CD14-positive monocyte (primary cell): ENCODE data around the gene PIGM. TPM values are rescaled to one million over a fixed set of nuclear protein-coding genes. Genes with fewer than 3 reads are reported as not detected.

Experiments
- DNase-seq, 3 donors: peaks; one replicate each; pipeline ENCODE4 v3.0.0-alpha.2; 2011 to 2022
- H2AFZ ChIP-seq: 2 replicates; pipeline ENCODE4 v1.6.0; 2012; ENCODE audit warnings: mild to moderate bottlenecking, low read depth, low read length, inconsistent platforms; ENCODE audit not compliant: insufficient read depth, poor library complexity, severe bottlenecking
- H3K27ac ChIP-seq, 2 donors: 1 replicate in 1 of 2; 2 replicates in 1 of 2; pipeline ENCODE4 v1.5.1; 2012 to 2013; ENCODE audit warnings: low read length in 2 of 2, control low read depth in 1 of 2, inconsistent platforms in 1 of 2, low read depth in 1 of 2, mild to moderate bottlenecking in 1 of 2
- H3K27me3 ChIP-seq, 2 donors: one replicate each; pipeline versions ENCODE4 v1.6.0 to v1.6.1; 2011 to 2013; ENCODE audit warnings: low read length in 2 of 2; ENCODE audit not compliant: control insufficient read depth in 2 of 2, insufficient read depth in 2 of 2
- H3K36me3 ChIP-seq, 2 donors: replicated peaks in 1 of 2; 1 replicate in 1 of 2; 2 replicates in 1 of 2; pipeline versions ENCODE4 v1.5.1 to v1.6.1; 2012 to 2013; ENCODE audit warnings: low read length in 2 of 2, control low read depth in 1 of 2, inconsistent platforms in 1 of 2, mild to moderate bottlenecking in 1 of 2; ENCODE audit not compliant: insufficient read depth in 2 of 2, control insufficient read depth in 1 of 2
- H3K4me1 ChIP-seq, 2 donors: 1 replicate in 1 of 2; 2 replicates in 1 of 2; pipeline versions ENCODE4 v1.5.1 to v1.6.1; 2012 to 2013; ENCODE audit warnings: low read length in 2 of 2, control low read depth in 1 of 2, inconsistent platforms in 1 of 2, mild to moderate bottlenecking in 1 of 2, moderate library complexity in 1 of 2; ENCODE audit not compliant: insufficient read depth in 2 of 2, control insufficient read depth in 1 of 2
- H3K4me2 ChIP-seq: replicated peaks from 2 replicates; pipeline ENCODE3; 2012; ENCODE audit warnings: low read length, moderate library complexity, mild to moderate bottlenecking; ENCODE audit not compliant: poor library complexity, severe bottlenecking; ENCODE audit errors: extremely low read depth
- H3K4me3 ChIP-seq, 3 experiments: fragments of 200-600 bp in 1 of 3; sonication (generic) in 1 of 3; replicated peaks in 1 of 3; 1 replicate in 2 of 3; 2 replicates in 1 of 3; pipeline ENCODE4 v1.5.1; 2011 to 2013; ENCODE audit warnings: low read length in 3 of 3, mild to moderate bottlenecking in 3 of 3, control low read depth in 2 of 3, low read depth in 2 of 3, inconsistent platforms in 1 of 3, moderate library complexity in 1 of 3
- H3K79me2 ChIP-seq: 2 replicates; pipeline ENCODE4 v1.6.0; 2012; ENCODE audit warnings: mild to moderate bottlenecking, control low read depth, inconsistent platforms, low read length, moderate library complexity; ENCODE audit not compliant: insufficient read depth
- H3K9ac ChIP-seq: 2 replicates; pipeline ENCODE4 v1.6.0; 2017; ENCODE audit warnings: low read length, mild to moderate bottlenecking; ENCODE audit not compliant: insufficient read depth, poor library complexity, severe bottlenecking
- H3K9me3 ChIP-seq, 2 donors: replicated peaks in 1 of 2; 1 replicate in 1 of 2; 2 replicates in 1 of 2; pipeline versions ENCODE4 v1.5.1 to v1.6.1; 2012 to 2013; ENCODE audit warnings: low read length in 2 of 2, control low read depth in 1 of 2; ENCODE audit not compliant: control insufficient read depth in 1 of 2, insufficient read depth in 1 of 2
- H4K20me1 ChIP-seq: 2 replicates; pipeline ENCODE4 v1.6.0; 2012; ENCODE audit warnings: mild to moderate bottlenecking, low read length, control low read depth, moderate library complexity; ENCODE audit not compliant: insufficient read depth
- H3K27ac Mint-ChIP-seq, 7 donors: one replicate each; pipeline ENCODE4 v1.8.0; 2020; ENCODE audit warnings: mild to moderate bottlenecking in 7 of 7, mixed read lengths in 7 of 7, moderate library complexity in 6 of 7, inconsistent platforms in 2 of 7
- H3K27me3 Mint-ChIP-seq, 3 donors: one replicate each; pipeline ENCODE4 v1.8.0; 2021 to 2022; ENCODE audit warnings: low read depth in 3 of 3, mild to moderate bottlenecking in 3 of 3, mixed read lengths in 3 of 3, moderate library complexity in 3 of 3, inconsistent platforms in 1 of 3
- H3K36me3 Mint-ChIP-seq, 2 donors: one replicate each; pipeline ENCODE4 v1.8.0; 2020; ENCODE audit warnings: mixed read lengths in 2 of 2, inconsistent platforms in 1 of 2, mild to moderate bottlenecking in 1 of 2
- H3K4me1 Mint-ChIP-seq: one replicate; pipeline ENCODE4 v1.8.0; 2020; ENCODE audit warnings: mild to moderate bottlenecking, mixed read lengths
- H3K4me3 Mint-ChIP-seq, 2 donors: one replicate each; pipeline ENCODE4 v1.8.0; 2020; ENCODE audit warnings: mild to moderate bottlenecking in 2 of 2, mixed read lengths in 2 of 2, moderate library complexity in 1 of 2
- H3K9me3 Mint-ChIP-seq, 7 donors: one replicate each; pipeline ENCODE4 v1.8.0; 2020 to 2022; ENCODE audit warnings: mixed read lengths in 7 of 7, mild to moderate bottlenecking in 6 of 7, moderate library complexity in 6 of 7, inconsistent platforms in 2 of 7
- CTCF ChIP-seq: fragments of 200-600 bp; IDR thresholded peaks from one replicate; pipeline ENCODE4 v1.8.0; 2022; ENCODE audit warnings: antibody characterized with exemption, mild to moderate bottlenecking
- WGBS: methylation state at CpG from one replicate; pipeline ENCODE4 v1.1.5; 2013; ENCODE audit warnings: missing lambda C conversion rate; ENCODE audit not compliant: insufficient coverage; 5-methylcytosine and 5-hydroxymethylcytosine counted together
- intact Hi-C, 2 donors: fragments of 100-400 bp; cut with micrococcal nuclease; formaldehyde crosslinking; loops; one replicate each; pipeline versions ENCODE4 v1.15.0 to v1.15.1; 2023
- polyA plus RNA-seq, 3 donors: library from polyadenylated mRNA; depleted of rRNA in 1 of 3; unstranded in 2 of 3; stranded (reverse) in 1 of 3; fragments of 300-500 nt in 2 of 3; fragments of >200 nt in 1 of 3; fragmentation: Illumina TruSeq in 2 of 3; gene quantifications; 1 replicate in 2 of 3; 2 replicates in 1 of 3; pipeline ENCODE4 v1.2.3, GENCODE V29; 2012 to 2021

Gene PIGM
- polyA plus RNA-seq, 3 donors, result 3.7 to 4.2 (median 4.0) TPM

- H3K9ac ChIP-seq, result no peak overlapping the region
- no peak overlapping the region for H3K4me2 ChIP-seq
- no peaks in the 10 kb centered on the region for H3K9me3 ChIP-seq
- peaks cover 0 to 2% of the 10 kb centered on the region in 2 donors for H3K4me1 ChIP-seq
- DNase-seq, result no peak
- intact Hi-C loops, result no loop called here
- no CpG with 5 or more reads among the region's 2 CpGs for WGBS
- Mint-ChIP-seq H3K4me1 (peaks cover 6% of the 10 kb centered on the region), H3K27ac (no peak overlapping the region), H3K4me3 (no peak overlapping the region), H3K9me3 (no peaks in the 10 kb centered on the region), H3K36me3 (no peaks in the 10 kb centered on the region), H3K27me3 (peaks cover 5 to 9% (median 8%) of the 10 kb centered on the region in 3 donors)
- no peaks in the 10 kb centered on the region for H3K79me2 ChIP-seq
- no peak overlapping the region for H3K4me3 ChIP-seq
- H3K27ac ChIP-seq, result no peak overlapping the region
- no peaks in the 10 kb centered on the region for H3K36me3 ChIP-seq
- H2AFZ ChIP-seq, result no peak overlapping the region
- H3K27me3 ChIP-seq, result peaks cover 0 to 5% of the 10 kb centered on the region in 2 donors
- no peak for TF ChIP-seq CTCF
- H4K20me1 ChIP-seq, result no peaks in the 10 kb centered on the region
Observed at GRCh38 chr1:159986093-159986492, 45.7 kb downstream of the PIGM start.

GRCh38 chr1:159985473-159985872, 46.3 kb downstream of the PIGM start:
- WGBS, result 82% methylated on average over 2 of the region's 6 CpGs
- Histone ChIP-seq H3K27ac (no peak overlapping the region), H2AFZ (no peak overlapping the region), H3K4me1 (no peaks in the 10 kb centered on the region), H3K9ac (no peak overlapping the region), H3K36me3 (no peaks in the 10 kb centered on the region), H3K27me3 (peaks cover 0 to 5% of the 10 kb centered on the region in 2 donors), H4K20me1 (no peaks in the 10 kb centered on the region), H3K79me2 (no peaks in the 10 kb centered on the region), H3K4me3 (no peak overlapping the region), H3K4me2 (no peak overlapping the region), H3K9me3 (no peaks in the 10 kb centered on the region)
- no peaks in the 10 kb centered on the region for H3K36me3 Mint-ChIP-seq
- TF ChIP-seq CTCF, result no peak
- H3K27me3 Mint-ChIP-seq, result peaks cover 6 to 11% (median 9%) of the 10 kb centered on the region in 3 donors
- H3K4me3 Mint-ChIP-seq, result no peak overlapping the region
- intact Hi-C loops, result no loop called here
- peaks cover 3% of the 10 kb centered on the region for H3K4me1 Mint-ChIP-seq
- DNase-seq, result no peak
- H3K27ac Mint-ChIP-seq, result no peak overlapping the region
- H3K9me3 Mint-ChIP-seq, result no peaks in the 10 kb centered on the region
